Measurements from ENCODE around the gene IFNAR1. TPM values are rescaled to one million over a fixed set of nuclear protein-coding genes. Genes with fewer than 3 reads are reported as not detected.

The IFNAR1 gene
- total RNA-seq: 16.2 and 24.5 TPM in 2 replicates

DNA sequence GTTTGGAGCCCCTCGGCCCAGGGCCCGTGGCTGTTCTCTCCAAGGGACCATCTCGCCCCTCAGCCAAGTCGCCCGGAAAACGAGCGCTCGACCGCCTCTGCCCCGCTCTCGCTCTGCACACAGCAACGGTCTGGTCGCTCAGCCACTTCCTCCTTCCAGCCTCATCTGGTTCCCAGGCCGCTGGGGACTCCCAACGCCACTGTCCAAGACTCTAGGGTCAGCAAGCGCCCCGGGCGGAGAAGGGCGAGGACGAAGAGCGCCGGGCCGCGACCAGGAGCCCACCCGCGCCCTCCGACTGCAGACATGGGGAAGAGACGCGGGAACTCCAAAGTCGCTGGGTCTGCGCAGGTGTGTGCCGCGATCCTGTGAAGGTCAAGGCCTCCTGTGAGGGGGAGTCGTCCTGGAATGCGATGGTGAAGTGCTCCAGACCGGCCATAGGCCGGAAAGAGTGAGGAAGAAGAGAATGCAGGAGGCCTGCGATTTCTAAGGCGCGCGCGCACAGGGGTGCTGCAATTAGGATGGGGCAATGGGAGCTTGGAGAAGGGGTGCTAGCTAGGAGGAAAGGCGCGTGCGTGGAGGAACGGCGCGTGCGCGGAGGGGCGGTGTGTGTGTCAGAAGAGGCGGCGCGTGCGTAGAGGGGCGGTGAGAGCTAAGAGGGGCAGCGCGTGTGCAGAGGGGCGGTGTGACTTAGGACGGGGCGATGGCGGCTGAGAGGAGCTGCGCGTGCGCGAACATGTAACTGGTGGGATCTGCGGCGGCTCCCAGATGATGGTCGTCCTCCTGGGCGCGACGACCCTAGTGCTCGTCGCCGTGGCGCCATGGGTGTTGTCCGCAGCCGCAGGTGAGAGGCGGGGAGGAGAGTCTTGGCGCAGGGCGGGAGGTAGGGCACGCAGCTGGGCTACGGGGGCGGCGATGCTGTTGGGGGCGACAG, at the start of gene IFNAR1:
Gene IFNAR1, plus strand, starts transcription at position 680 of the 931 bp plus-strand sequence. Its CDS starts 86 bp downstream, at position 766.

DNA sequence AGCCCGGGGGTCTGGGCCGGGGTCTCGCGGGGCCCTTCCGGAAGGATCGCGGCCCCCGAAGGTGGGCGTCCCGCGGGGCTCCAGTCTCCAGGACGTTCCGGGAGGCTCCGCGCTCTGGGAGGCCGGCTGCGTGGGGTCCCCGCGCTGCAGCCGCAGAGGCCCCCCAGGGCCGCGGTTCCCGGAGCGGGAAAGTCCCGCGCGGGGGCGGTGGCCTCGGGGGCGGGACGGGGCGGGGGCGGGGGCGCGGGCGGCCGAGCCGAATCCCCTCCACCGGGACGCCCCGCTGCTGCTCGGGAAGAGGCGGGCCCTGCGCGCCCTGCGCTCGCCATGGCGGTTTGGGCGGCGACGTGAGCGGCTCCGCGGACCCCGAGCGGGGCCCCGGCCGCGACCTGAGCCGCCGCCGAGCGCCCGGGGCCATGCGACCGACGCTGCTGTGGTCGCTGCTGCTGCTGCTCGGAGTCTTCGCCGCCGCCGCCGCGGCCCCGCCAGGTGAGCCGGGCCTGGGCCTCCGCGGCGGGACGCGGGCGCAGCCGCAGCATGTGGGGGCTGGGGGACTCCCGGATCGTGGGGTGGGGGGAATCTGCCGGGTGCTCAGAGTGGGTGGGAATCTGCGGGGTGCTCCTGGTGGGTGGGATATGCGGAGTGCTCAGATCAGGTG, 78.5 kb downstream of the IFNAR1 start, which contains the start of gene IFNGR2:
Gene IFNGR2, plus strand, starts transcription at position 286 of the 658 bp plus-strand sequence. Its CDS starts 131 bp downstream, at position 417.

Other genes with a start within 250 kb of the IFNAR1 start
- 6.0 and 7.6 TPM in 2 replicates for gene IFNAR2, start 95.0 kb upstream of the IFNAR1 start, total RNA-seq
- gene IL10RB, start 58.6 kb upstream of the IFNAR1 start, total RNA-seq: 36.9 and 44.2 TPM in 2 replicates
- 56.3 and 72.7 TPM in 2 replicates for gene IFNGR2, start 78.4 kb downstream of the IFNAR1 start, total RNA-seq
- 20.3 and 20.4 TPM in 2 replicates for gene TMEM50B, start 155.0 kb downstream of the IFNAR1 start, total RNA-seq
- gene DNAJC28, start 166.7 kb downstream of the IFNAR1 start, total RNA-seq: 0.72 and 0.81 TPM in 2 replicates
- 52.7 and 57.0 TPM in 2 replicates for gene GART, start 217.1 kb downstream of the IFNAR1 start, total RNA-seq
- gene SON, start 218.1 kb downstream of the IFNAR1 start, total RNA-seq: 73.8 and 89.7 TPM in 2 replicates